Measurements from ENCODE around the gene CCBE1. TPM values are rescaled to one million over a fixed set of nuclear protein-coding genes. Genes with fewer than 3 reads are reported as not detected.
A peak's percentile ranks its signal among the peaks of the same experiment; 100 is the strongest.

The CCBE1 gene
- total RNA-seq, 3 donors from 2014 or later (not counting 1 experiment from before 2014, with no cell fraction given), result 0.05 TPM; not detected in 2

DNA sequence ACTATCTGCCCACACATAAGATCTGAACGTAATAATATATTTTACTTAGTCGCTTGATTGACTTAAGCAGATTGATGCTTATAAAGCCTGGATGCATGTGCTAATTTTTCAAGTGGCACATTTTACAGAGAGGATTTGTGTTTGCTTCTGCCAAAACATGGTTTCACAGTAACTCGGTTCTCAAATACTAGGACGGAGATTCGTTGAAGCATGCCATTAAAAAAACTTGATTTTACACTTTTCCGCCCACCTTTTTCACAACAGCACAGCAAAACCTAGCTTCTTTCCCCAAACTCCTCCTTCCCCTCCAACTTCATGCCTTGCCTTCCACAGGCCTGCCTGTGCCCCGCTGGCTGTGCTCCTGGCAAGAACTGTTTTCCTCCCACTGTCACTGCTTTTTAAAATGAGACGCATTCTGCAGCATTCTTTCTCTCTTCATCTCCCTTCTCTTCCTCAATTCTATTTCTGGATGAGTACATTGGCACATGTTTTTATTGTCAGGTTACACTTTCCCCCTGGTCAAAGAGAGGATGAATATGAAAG lies 283.0 kb downstream of the CCBE1 start:
- H3K36me3 Mint-ChIP-seq, result no peaks in the 10 kb centered on the region
- no peak overlapping the region for H3K27ac ChIP-seq (ENCODE audit: low read length)
- intact Hi-C loops (cut with micrococcal nuclease), result no loop called here

DNA sequence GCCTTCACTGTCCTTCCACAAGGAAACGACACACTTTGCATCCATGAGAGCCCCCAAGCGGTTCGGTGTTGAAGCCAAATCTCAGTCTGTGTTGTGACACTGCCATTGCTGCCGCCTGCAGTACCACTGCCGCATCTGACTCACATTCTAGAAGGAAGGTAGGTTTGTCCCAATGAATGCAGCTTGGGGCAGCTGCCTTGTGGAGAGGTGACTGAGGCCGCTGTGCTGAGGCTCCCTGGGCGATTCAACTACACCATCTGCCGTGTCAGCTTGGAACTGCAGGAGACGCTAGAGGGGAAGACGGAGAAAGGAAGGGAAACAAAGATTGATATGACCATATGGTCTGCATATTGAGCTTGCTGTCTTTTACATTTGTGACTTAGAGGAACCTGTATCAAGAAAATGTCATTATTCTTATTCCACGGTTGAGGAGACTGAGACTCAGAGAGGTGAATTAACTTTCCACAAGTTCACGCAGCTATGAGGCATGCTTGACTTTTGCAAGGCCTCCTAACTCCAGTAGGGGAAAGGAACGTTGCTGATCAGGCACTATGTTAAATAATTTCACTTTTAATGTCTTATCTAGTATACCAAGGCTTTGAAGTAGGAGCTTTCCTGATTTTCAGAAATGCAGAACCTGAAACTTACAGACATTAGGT lies 294.7 kb downstream of the CCBE1 start:
- 19% methylated on average over 12 of the region's 13 CpGs for WGBS (ENCODE audit: insufficient coverage)
- Mint-ChIP-seq H3K4me3 (no peak overlapping the region), H3K27ac (no peak overlapping the region), H3K9me3 (no peaks in the 10 kb centered on the region), H3K4me1 (no peaks in the 10 kb centered on the region), H3K36me3 (no peaks in the 10 kb centered on the region), H3K27me3 (ENCODE audit: low read depth in 2 of 2) (peaks cover 0 to 3% of the 10 kb centered on the region in 2 donors)
- intact Hi-C loops (cut with micrococcal nuclease), result loop anchor here (5.0 kb wide), 4 partner anchors 95 to 620 kb away; no protein-coding TSS in a partner anchor
- ATAC-seq (peak; percentile 71 to 88 (median 73)), DNase-seq (peak; percentile 32 to 80)
- Histone ChIP-seq H3K4me3 (ENCODE audit: low read length) (no peak overlapping the region), H3K4me1 (ENCODE audit: control insufficient read depth, insufficient read depth, low read length) (no peaks in the 10 kb centered on the region), H3K27ac (ENCODE audit: low read length) (no peak overlapping the region), H3K36me3 (ENCODE audit: control insufficient read depth, insufficient read depth, low read length) (no peaks in the 10 kb centered on the region), H3K27me3 (ENCODE audit: control insufficient read depth, insufficient read depth, low read length) (no peaks in the 10 kb centered on the region), H3K9me3 (ENCODE audit: control insufficient read depth, insufficient read depth, low read length) (no peaks in the 10 kb centered on the region)
- TF ChIP-seq, protein P1, sequence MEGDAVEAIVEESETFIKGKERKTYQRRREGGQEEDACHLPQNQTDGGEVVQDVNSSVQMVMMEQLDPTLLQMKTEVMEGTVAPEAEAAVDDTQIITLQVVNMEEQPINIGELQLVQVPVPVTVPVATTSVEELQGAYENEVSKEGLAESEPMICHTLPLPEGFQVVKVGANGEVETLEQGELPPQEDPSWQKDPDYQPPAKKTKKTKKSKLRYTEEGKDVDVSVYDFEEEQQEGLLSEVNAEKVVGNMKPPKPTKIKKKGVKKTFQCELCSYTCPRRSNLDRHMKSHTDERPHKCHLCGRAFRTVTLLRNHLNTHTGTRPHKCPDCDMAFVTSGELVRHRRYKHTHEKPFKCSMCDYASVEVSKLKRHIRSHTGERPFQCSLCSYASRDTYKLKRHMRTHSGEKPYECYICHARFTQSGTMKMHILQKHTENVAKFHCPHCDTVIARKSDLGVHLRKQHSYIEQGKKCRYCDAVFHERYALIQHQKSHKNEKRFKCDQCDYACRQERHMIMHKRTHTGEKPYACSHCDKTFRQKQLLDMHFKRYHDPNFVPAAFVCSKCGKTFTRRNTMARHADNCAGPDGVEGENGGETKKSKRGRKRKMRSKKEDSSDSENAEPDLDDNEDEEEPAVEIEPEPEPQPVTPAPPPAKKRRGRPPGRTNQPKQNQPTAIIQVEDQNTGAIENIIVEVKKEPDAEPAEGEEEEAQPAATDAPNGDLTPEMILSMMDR (IDR thresholded peaks at IDR 0.05), result peak; percentile 67

More for the DNA sequence above, 283.0 kb downstream of the CCBE1 start:
- 90% methylated on average over 8 of the region's 8 CpGs for WGBS (ENCODE audit: insufficient coverage)
- H3K4me3 ChIP-seq (ENCODE audit: low read length), result no peak overlapping the region
- ATAC-seq, result no peak
- Mint-ChIP-seq H3K9me3 (peaks cover 0 to 2% of the 10 kb centered on the region in 2 donors), H3K4me3 (no peak overlapping the region), H3K4me1 (no peaks in the 10 kb centered on the region), H3K27me3 (ENCODE audit: low read depth in 2 of 2) (peaks cover 20 to 51% of the 10 kb centered on the region in 2 donors), H3K27ac (no peak overlapping the region)
- TF ChIP-seq, protein P1 (IDR thresholded peaks at IDR 0.05), result no peak
- no peaks in the 10 kb centered on the region for H3K36me3 ChIP-seq (ENCODE audit: control insufficient read depth, insufficient read depth, low read length)
- no peaks in the 10 kb centered on the region for H3K4me1 ChIP-seq (ENCODE audit: control insufficient read depth, insufficient read depth, low read length)
- peaks cover 2% of the 10 kb centered on the region for H3K27me3 ChIP-seq (ENCODE audit: control insufficient read depth, insufficient read depth, low read length)
- DNase-seq, result no peak
- H3K9me3 ChIP-seq (ENCODE audit: control insufficient read depth, insufficient read depth, low read length), result no peaks in the 10 kb centered on the region

DNA sequence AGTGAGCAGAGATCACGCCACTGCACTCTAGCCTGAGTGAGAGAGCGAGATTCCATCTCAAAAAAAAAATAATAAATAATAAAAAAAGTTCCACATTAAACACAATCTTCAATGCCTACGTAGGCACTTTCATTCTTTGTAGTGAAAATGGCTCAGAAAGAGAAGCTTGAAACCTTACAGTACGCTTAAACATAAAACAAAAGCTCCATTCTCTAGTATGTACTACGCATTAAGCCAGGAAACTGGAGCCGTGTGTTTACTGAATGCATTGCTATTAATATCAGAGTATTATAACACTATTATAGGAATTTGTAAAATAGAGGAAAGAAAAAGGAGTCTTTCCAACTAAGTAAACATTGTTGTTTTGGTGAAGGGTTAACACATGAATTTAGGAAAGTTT lies 296.8 kb downstream of the CCBE1 start:
- H3K27me3 Mint-ChIP-seq (ENCODE audit: low read depth in 2 of 2), result peaks cover 0 to 7% of the 10 kb centered on the region in 2 donors
- 67% methylated on average over 2 of the region's 6 CpGs for WGBS (ENCODE audit: insufficient coverage)

More for the DNA sequence above, 296.8 kb downstream of the CCBE1 start:
- DNase-seq (no peak), ATAC-seq (no peak)
- TF ChIP-seq, protein P1 (IDR thresholded peaks at IDR 0.05), result no peak
- H3K4me1 ChIP-seq (ENCODE audit: control insufficient read depth, insufficient read depth, low read length), result peaks cover 7% of the 10 kb centered on the region
- no peaks in the 10 kb centered on the region for H3K9me3 Mint-ChIP-seq
- H3K36me3 ChIP-seq (ENCODE audit: control insufficient read depth, insufficient read depth, low read length), result no peaks in the 10 kb centered on the region
- no peak overlapping the region for H3K4me3 ChIP-seq (ENCODE audit: low read length)
- peaks cover 8 to 10% of the 10 kb centered on the region in 2 donors for H3K4me1 Mint-ChIP-seq
- no peak overlapping the region for H3K27ac ChIP-seq (ENCODE audit: low read length)
- H3K27ac Mint-ChIP-seq, result no peak overlapping the region
- H3K36me3 Mint-ChIP-seq, result no peaks in the 10 kb centered on the region
- intact Hi-C loops (cut with micrococcal nuclease), result loop anchor here (5.0 kb wide), 4 partner anchors 93 to 618 kb away; no protein-coding TSS in a partner anchor
- no peaks in the 10 kb centered on the region for H3K9me3 ChIP-seq (ENCODE audit: control insufficient read depth, insufficient read depth, low read length)
- H3K27me3 ChIP-seq (ENCODE audit: control insufficient read depth, insufficient read depth, low read length), result no peaks in the 10 kb centered on the region
- H3K4me3 Mint-ChIP-seq, result no peak overlapping the region

Measured in natural killer cell (primary cell).